Activated B cell treated with CpG ODN at 0.5 μM for 24 hours (primary cell): ENCODE measurements around the gene WASF3. TPM values are rescaled to one million over a fixed set of nuclear protein-coding genes. Genes with fewer than 3 reads are reported as not detected.
A peak's percentile ranks its signal among the peaks of the same experiment; 100 is the strongest.
"Not testable (repeated sequence)": the region's sequence is repeated elsewhere in the genome, so short reads cannot be mapped to it uniquely, and the experiment has no call there.

Experiments used
- ATAC-seq: fragments of 200-7000 bp; cut with Tn5 transposase; one replicate; pipeline ENCODE4 v1.10.0; 2021; ENCODE audit warnings: low read depth, mild to moderate bottlenecking, moderate library complexity
- CTCF ChIA-PET: fragments of 350-600 bp; sonication (Branson Sonifier 250); formaldehyde crosslinking; loops from one replicate; lab custom pipeline; 2021; ENCODE audit warnings: antibody characterized with exemption; lab: Charles Lee
- POLR2A ChIA-PET: fragments of 350-600 bp; sonication (Branson Sonifier 250); formaldehyde crosslinking; loops from one replicate; lab custom pipeline; 2021; ENCODE audit warnings: antibody characterized with exemption; lab: Charles Lee
- DNase-seq: peaks from one replicate; pipeline ENCODE4 v3.0.0; 2022
- H3K27ac Mint-ChIP-seq: one replicate; pipeline ENCODE4 v1.8.0; 2020; ENCODE audit warnings: mixed read lengths
- H3K27me3 Mint-ChIP-seq: one replicate; pipeline ENCODE4 v1.8.0; 2021; ENCODE audit warnings: mixed read lengths
- H3K36me3 Mint-ChIP-seq: one replicate; pipeline ENCODE4 v1.8.0; 2021; ENCODE audit warnings: low read depth, mixed read lengths
- H3K4me1 Mint-ChIP-seq: one replicate; pipeline ENCODE4 v1.8.0; 2021; ENCODE audit warnings: mixed read lengths
- H3K4me3 Mint-ChIP-seq: one replicate; pipeline ENCODE4 v1.8.0; 2020; ENCODE audit warnings: mild to moderate bottlenecking, mixed read lengths
- H3K9me3 Mint-ChIP-seq: one replicate; pipeline ENCODE4 v1.8.0; 2020; ENCODE audit warnings: mixed read lengths
- CTCF ChIP-seq: fragments of 200-600 bp; IDR thresholded peaks from one replicate; pipeline ENCODE4 v1.8.0; 2022; ENCODE audit warnings: antibody characterized with exemption, mild to moderate bottlenecking
- intact Hi-C: fragments of 100-400 bp; cut with micrococcal nuclease; formaldehyde crosslinking; loops from one replicate; pipeline ENCODE4 v1.15.1; 2024
- total RNA-seq: library from RNA; stranded (reverse); gene quantifications from 2 replicates; pipeline ENCODE4 v1.2.3, GENCODE V29; 2022

Gene WASF3
- total RNA-seq, 1 donor from 2014 or later = 0.35 TPM

DNA sequence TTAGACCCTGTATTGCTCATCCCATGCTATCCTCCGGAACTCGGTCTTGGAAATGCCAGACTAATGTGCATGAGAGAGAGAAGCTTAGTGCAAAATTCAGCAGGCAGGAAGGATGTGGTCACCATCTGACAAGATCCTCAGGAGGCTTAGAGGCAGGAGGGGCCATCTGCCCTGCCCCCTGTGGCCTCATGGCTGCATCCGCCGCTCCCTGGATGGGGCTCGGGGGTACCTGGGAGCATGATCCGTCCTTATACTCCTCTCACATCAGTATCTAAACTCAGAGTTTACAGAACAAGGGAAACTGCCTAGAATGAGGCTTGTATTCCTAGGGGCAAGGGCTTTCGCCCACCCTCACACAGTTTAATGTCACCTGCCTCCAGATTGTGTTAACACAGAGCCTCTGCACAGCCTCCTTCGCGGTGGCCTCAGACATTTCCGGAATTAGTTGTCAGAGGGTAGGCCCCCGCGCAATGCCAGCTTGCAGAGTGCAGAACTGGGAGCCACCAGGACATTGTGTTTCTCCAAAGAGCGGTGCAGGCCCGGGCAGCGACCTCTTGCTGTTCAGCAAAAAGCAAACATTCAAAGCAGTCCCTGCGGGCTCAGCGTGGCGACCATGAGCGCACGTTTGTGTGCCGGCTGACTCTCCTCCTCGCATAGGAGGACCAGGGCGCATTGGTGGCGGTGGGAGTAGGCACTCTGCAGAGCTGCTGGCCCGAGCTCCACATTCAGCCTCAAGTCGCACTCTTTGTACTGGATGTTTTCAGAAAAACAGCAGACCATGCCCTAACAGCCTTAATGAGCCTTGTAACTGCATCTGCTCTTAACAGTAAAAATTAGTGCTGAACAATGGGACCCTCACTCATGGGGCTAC, 164.0 kb downstream of the WASF3 start:
- Mint-ChIP-seq H3K4me3 (peak overlapping the region; percentile 50), H3K27ac (no peak overlapping the region), H3K9me3 (no peaks in the 10 kb centered on the region), H3K36me3 (no peaks in the 10 kb centered on the region), H3K27me3 (peaks cover 10% of the 10 kb centered on the region), H3K4me1 (peaks cover 17% of the 10 kb centered on the region)
- ChIA-PET CTCF (no interaction called here), POLR2A (no interaction called here)
- DNase-seq = no peak
- no peak for ATAC-seq
- intact Hi-C loops = no loop called here
- TF ChIP-seq CTCF = no peak

DNA sequence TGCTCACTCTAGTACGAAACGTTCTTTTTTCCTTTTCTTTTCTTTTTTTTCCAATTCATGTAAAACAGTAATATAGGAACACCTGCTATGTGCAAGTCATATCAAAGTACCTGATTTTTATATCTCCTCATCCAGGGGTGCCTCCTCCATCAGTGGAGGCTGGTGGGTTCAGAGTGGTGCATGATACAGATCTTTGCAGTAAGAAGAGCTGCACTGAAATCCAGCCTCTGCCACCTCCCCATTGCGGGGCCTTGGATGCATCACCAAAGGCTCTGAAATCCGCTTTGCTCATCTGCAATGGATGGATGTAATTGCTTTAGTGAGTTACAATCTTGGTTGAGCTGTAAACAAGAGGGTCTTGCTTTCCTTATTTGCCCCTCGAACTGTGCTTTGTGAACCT, 164.8 kb downstream of the WASF3 start:
- no peaks in the 10 kb centered on the region for H3K9me3 Mint-ChIP-seq
- TF ChIP-seq CTCF = no peak
- ChIA-PET CTCF (no interaction called here), POLR2A (no interaction called here)
- H3K4me3 Mint-ChIP-seq = no peak overlapping the region
- DNase-seq (no peak), ATAC-seq (no peak)
- peaks cover 17% of the 10 kb centered on the region for H3K4me1 Mint-ChIP-seq
- intact Hi-C loops = no loop called here
- H3K27ac Mint-ChIP-seq = no peak overlapping the region
- peaks cover 10% of the 10 kb centered on the region for H3K27me3 Mint-ChIP-seq
- H3K36me3 Mint-ChIP-seq = no peaks in the 10 kb centered on the region

DNA sequence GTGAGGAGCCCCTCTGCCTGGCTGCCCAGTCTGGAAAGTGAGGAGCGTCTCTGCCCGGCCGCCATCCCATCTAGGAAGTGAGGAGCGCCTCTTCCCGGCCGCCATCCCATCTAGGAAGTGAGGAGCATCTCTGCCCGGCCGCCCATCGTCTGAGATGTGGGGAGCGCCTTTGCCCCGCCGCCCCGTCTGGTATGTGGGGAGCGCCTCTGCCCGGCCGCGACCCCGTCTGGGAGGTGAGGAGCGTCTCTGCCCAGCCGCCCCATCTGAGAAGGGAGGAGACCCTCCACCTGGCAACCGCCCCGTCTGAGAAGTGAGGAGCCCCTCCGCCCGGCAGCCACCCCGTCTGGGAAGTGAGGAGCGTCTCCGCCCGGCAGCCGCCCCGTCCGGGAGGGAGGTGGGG, 166.1 kb downstream of the WASF3 start:
- ATAC-seq, H3K4me3 Mint-ChIP-seq, H3K9me3 Mint-ChIP-seq, H3K36me3 Mint-ChIP-seq, H3K27ac Mint-ChIP-seq, DNase-seq, CTCF ChIA-PET, intact Hi-C loops, POLR2A ChIA-PET: not testable (repeated sequence)
- Mint-ChIP-seq H3K27me3 (peaks cover 14% of the 10 kb centered on the region), H3K4me1 (peaks cover 17% of the 10 kb centered on the region)

DNA sequence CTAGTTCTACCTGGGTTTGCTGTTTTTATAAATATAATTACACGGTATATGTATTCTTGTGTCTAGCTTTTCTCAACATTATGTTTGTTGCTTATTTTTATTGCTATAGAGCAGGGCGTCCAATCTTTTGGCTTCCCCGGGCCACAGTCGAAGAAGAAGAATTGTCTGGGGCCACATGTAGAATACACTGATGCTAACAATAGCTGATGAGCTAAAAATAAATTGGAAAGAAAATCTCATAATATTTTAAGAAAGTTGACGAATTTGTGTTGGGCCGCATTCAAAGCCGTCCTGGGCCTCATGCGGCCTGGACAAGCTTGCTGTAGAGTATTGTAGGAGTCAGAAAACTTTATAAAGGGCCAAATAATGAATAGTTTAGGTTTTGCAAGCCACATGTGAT, 169.2 kb downstream of the WASF3 start:
- POLR2A ChIA-PET = no interaction called here
- no peak for TF ChIP-seq CTCF
- Mint-ChIP-seq H3K36me3 (no peaks in the 10 kb centered on the region), H3K9me3 (peaks cover 1% of the 10 kb centered on the region), H3K27ac (no peak overlapping the region), H3K4me1 (peaks cover 6% of the 10 kb centered on the region), H3K4me3 (no peak overlapping the region), H3K27me3 (peaks cover 19% of the 10 kb centered on the region)
- DNase-seq = no peak
- intact Hi-C loops = no loop called here
- no peak for ATAC-seq
- CTCF ChIA-PET = no interaction called here

DNA sequence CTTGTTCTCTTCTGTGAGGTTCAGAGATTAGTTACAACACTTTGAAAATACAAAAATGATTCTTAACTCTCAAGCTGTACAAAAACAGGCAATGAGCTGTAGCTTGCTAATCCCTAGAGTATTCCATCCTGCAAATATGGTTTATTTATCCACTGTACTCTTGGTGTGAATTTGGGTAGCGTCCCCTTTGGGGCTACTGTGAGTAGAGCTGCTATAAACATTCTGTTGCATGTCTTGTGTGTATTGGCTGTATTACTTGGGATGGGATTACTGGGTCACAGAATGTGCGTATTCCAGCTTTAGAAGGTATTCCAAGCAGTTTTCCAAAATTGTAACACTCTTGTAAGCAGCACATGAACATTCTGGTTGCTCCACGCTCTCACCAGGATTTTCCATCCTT, 169.6 kb downstream of the WASF3 start:
- intact Hi-C loops = no loop called here
- H3K27ac Mint-ChIP-seq = no peak overlapping the region
- H3K4me3 Mint-ChIP-seq = no peak overlapping the region
- CTCF ChIA-PET = no interaction called here
- DNase-seq (no peak), ATAC-seq (no peak)
- H3K27me3 Mint-ChIP-seq = peaks cover 17% of the 10 kb centered on the region
- H3K9me3 Mint-ChIP-seq = peaks cover 1% of the 10 kb centered on the region
- H3K36me3 Mint-ChIP-seq = no peaks in the 10 kb centered on the region
- POLR2A ChIA-PET = no interaction called here
- no peak for TF ChIP-seq CTCF
- peaks cover 2% of the 10 kb centered on the region for H3K4me1 Mint-ChIP-seq
